K562 (cell line): ENCODE measurements around the gene WDFY2. TPM values are rescaled to one million over a fixed set of nuclear protein-coding genes. Genes with fewer than 3 reads are reported as not detected.

ENCODE experiments used
- ADNP ChIP-seq: fragments of 200-800 bp; sonication (Bioruptor generic); IDR thresholded peaks from 2 replicates; pipeline ENCODE4 v1.6.1; 2016; ENCODE audit warnings: missing genetic modification characterization, missing compliant biosample characterization
- BCOR ChIP-seq: fragments of 450-650 bp; IDR thresholded peaks from 2 replicates; pipeline ENCODE4 v1.6.1; 2016
- BMI1 ChIP-seq: fragments of 150-350 bp; IDR thresholded peaks from 2 replicates; pipeline ENCODE4 v1.6.1; 2014; ENCODE audit warnings: low read length
- CC2D1A ChIP-seq: fragments of 450-650 bp; IDR thresholded peaks from 2 replicates; pipeline ENCODE4 v1.6.1; 2017; ENCODE audit warnings: mild to moderate bottlenecking
- CCNT2 ChIP-seq: IDR thresholded peaks from 2 replicates; pipeline ENCODE4 v1.6.1; 2011; ENCODE audit warnings: borderline replicate concordance, low read depth, mild to moderate bottlenecking, moderate library complexity, mixed read lengths, low read length; ENCODE audit not compliant: insufficient read length; ENCODE audit errors: extremely low read depth
- FOXP1 ChIP-seq: sonication (generic); formaldehyde crosslinking; IDR thresholded peaks from 2 replicates; pipeline ENCODE4 v1.8.0; 2022; ENCODE audit warnings: mild to moderate bottlenecking, missing genetic modification reagents
- HDAC2 ChIP-seq: fragments of 450-650 bp; IDR thresholded peaks from 2 replicates; pipeline ENCODE4 v1.6.1; 2016; ENCODE audit warnings: mild to moderate bottlenecking
- HMGXB4 ChIP-seq: sonication (generic); formaldehyde crosslinking; IDR thresholded peaks from 2 replicates; pipeline ENCODE4 v1.8.1; 2023; ENCODE audit warnings: mild to moderate bottlenecking, missing genetic modification reagents
- HOXB6 ChIP-seq: fragments of 250-450 bp; sonication (Bioruptor Pico); IDR thresholded peaks from 2 replicates; pipeline ENCODE4 v1.5.1; 2022; ENCODE audit warnings: mild to moderate bottlenecking, borderline replicate concordance
- KAT7 ChIP-seq: sonication (generic); formaldehyde crosslinking; IDR thresholded peaks from 2 replicates; pipeline ENCODE4 v1.8.0; 2022; ENCODE audit warnings: missing genetic modification reagents, mild to moderate bottlenecking, borderline replicate concordance
- KDM1A ChIP-seq, 2 experiments: fragments of 450-650 bp; IDR thresholded peaks; 2 replicates each; pipeline ENCODE4 v1.6.1; 2016; ENCODE audit warnings: mild to moderate bottlenecking in 2 of 2
- SAFB ChIP-seq: fragments of 200-400 bp; formaldehyde crosslinking; IDR thresholded peaks from 2 replicates; pipeline ENCODE4 v1.6.1; 2017; ENCODE audit warnings: low read depth, low read length, borderline replicate concordance
- TAF15 ChIP-seq: fragments of 200-400 bp; formaldehyde crosslinking; IDR thresholded peaks from 2 replicates; pipeline ENCODE4 v1.6.1; 2017; ENCODE audit warnings: mild to moderate bottlenecking, low read depth, low read length, moderate library complexity
- ZBTB1 ChIP-seq: sonication (generic); formaldehyde crosslinking; IDR thresholded peaks from 2 replicates; pipeline ENCODE4 v1.8.1; 2023; ENCODE audit warnings: missing genetic modification reagents, low read depth, mild to moderate bottlenecking, borderline replicate concordance
- ZNF23 ChIP-seq: fragments of 250-450 bp; sonication (Bioruptor Pico); IDR thresholded peaks from 2 replicates; pipeline ENCODE4 v1.4.0; 2020; ENCODE audit warnings: mild to moderate bottlenecking
- ZNF239 ChIP-seq: fragments of 250-450 bp; sonication (Bioruptor Pico); IDR thresholded peaks from 2 replicates; pipeline ENCODE4 v1.4.0; 2020; ENCODE audit warnings: mild to moderate bottlenecking
- ZNF3 ChIP-seq: fragments of 250-450 bp; sonication (Bioruptor Pico); IDR thresholded peaks from 2 replicates; pipeline ENCODE4 v1.5.0; 2021; ENCODE audit warnings: mild to moderate bottlenecking, moderate library complexity
- ZNF316 ChIP-seq: fragments of 450-650 bp; IDR thresholded peaks from 2 replicates; pipeline ENCODE4 v1.6.1; 2016
- ZNF583 ChIP-seq: fragments of 250-450 bp; sonication (Bioruptor Pico); IDR thresholded peaks from 2 replicates; pipeline ENCODE4 v1.4.0; 2020
- ZNF699 ChIP-seq: fragments of 250-450 bp; sonication (Bioruptor Pico); IDR thresholded peaks from 2 replicates; pipeline ENCODE4 v1.8.0; 2021; ENCODE audit warnings: mild to moderate bottlenecking, moderate library complexity; ENCODE audit not compliant: insufficient replicate concordance
- polyA plus RNA-seq, 8 experiments: library from polyadenylated mRNA; depleted of rRNA in 4 of 8; stranded (reverse) in 5 of 8; unstranded in 3 of 8; fragments of >200 nt; fragmentation: Nextera tagmentation in 2 of 8; fragmentation: Illumina TruSeq in 1 of 8; extraction: Ambion mirVana in 2 of 8; extraction: Trizol in 1 of 8; gene quantifications; 2 replicates each; pipeline versions ENCODE4 v1.2.1 to v1.2.3, GENCODE V29; 2011 to 2014; ENCODE audit warnings: inconsistent platforms in 1 of 8, missing spikeins in 1 of 8
- total RNA-seq, 7 experiments: library from RNA; depleted of rRNA in 6 of 7; stranded (reverse); fragments of >200 nt in 6 of 7; fragmentation: Illumina TruSeq in 2 of 7; extraction: Trizol in 2 of 7; gene quantifications; 2 replicates each; pipeline versions ENCODE4 v1.2.1 to v1.2.3, GENCODE V29; 2011 to 2021; ENCODE audit warnings: low replicate concordance in 1 of 7
- TF ChIP-seq, protein P1 (sequence below): fragments of 200-800 bp; sonication (Bioruptor generic); IDR thresholded peaks from 2 replicates; pipeline ENCODE4 v1.6.1; 2016; ENCODE audit warnings: missing genetic modification characterization, missing compliant biosample characterization
- TF ChIP-seq, protein P2 (sequence below): sonication (generic); formaldehyde crosslinking; IDR thresholded peaks from 2 replicates; pipeline ENCODE4 v1.8.0; 2022; ENCODE audit warnings: mild to moderate bottlenecking, low read depth, missing genetic modification reagents

Gene WDFY2
- total and polyA plus RNA-seq, 9 of the 15 experiments (the other 6 are each of a cell fraction or from before 2014, with no cell fraction given): 0.66 to 6.4 (median 4.4) TPM

- TF ChIP-seq, protein P1, sequence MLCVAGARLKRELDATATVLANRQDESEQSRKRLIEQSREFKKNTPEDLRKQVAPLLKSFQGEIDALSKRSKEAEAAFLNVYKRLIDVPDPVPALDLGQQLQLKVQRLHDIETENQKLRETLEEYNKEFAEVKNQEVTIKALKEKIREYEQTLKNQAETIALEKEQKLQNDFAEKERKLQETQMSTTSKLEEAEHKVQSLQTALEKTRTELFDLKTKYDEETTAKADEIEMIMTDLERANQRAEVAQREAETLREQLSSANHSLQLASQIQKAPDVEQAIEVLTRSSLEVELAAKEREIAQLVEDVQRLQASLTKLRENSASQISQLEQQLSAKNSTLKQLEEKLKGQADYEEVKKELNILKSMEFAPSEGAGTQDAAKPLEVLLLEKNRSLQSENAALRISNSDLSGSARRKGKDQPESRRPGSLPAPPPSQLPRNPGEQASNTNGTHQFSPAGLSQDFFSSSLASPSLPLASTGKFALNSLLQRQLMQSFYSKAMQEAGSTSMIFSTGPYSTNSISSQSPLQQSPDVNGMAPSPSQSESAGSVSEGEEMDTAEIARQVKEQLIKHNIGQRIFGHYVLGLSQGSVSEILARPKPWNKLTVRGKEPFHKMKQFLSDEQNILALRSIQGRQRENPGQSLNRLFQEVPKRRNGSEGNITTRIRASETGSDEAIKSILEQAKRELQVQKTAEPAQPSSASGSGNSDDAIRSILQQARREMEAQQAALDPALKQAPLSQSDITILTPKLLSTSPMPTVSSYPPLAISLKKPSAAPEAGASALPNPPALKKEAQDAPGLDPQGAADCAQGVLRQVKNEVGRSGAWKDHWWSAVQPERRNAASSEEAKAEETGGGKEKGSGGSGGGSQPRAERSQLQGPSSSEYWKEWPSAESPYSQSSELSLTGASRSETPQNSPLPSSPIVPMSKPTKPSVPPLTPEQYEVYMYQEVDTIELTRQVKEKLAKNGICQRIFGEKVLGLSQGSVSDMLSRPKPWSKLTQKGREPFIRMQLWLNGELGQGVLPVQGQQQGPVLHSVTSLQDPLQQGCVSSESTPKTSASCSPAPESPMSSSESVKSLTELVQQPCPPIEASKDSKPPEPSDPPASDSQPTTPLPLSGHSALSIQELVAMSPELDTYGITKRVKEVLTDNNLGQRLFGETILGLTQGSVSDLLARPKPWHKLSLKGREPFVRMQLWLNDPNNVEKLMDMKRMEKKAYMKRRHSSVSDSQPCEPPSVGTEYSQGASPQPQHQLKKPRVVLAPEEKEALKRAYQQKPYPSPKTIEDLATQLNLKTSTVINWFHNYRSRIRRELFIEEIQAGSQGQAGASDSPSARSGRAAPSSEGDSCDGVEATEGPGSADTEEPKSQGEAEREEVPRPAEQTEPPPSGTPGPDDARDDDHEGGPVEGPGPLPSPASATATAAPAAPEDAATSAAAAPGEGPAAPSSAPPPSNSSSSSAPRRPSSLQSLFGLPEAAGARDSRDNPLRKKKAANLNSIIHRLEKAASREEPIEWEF (CRISPR knock-in tag): 0 out of 2 replicates have a peak, but pooled peaks have one; percentile 34
- TF ChIP-seq CC2D1A (no peak), ADNP (tag) (no peak), ZNF3 (no peak), FOXP1 (no peak), ZNF23 (CRISPR knock-in tag) (no peak), ZNF316 (no peak), ZBTB1 (CRISPR knock-in tag) (no peak), HMGXB4 (CRISPR knock-in tag) (no peak), KDM1A (IDR thresholded peaks at IDR 0.05) (no peak), BMI1 (no peak), ZNF699 (CRISPR knock-in tag) (no peak), TAF15 (no peak), SAFB (no peak), HOXB6 (CRISPR knock-in tag) (no peak), HDAC2 (no peak), ZNF239 (CRISPR knock-in tag) (no peak), BCOR (no peak), ZNF583 (CRISPR knock-in tag) (no peak), CCNT2 (no peak), KAT7 (CRISPR knock-in tag) (no peak)
- TF ChIP-seq, protein P2, sequence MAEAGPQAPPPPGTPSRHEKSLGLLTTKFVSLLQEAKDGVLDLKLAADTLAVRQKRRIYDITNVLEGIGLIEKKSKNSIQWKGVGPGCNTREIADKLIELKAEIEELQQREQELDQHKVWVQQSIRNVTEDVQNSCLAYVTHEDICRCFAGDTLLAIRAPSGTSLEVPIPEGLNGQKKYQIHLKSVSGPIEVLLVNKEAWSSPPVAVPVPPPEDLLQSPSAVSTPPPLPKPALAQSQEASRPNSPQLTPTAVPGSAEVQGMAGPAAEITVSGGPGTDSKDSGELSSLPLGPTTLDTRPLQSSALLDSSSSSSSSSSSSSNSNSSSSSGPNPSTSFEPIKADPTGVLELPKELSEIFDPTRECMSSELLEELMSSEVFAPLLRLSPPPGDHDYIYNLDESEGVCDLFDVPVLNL (CRISPR knock-in tag): no peak
These were observed 35.2 kb upstream of the WDFY2 start (continued) for GRCh38 chr13:51549050-51549449.
